HG03196 (cell line): ENCODE measurements around the gene NID2.

Experiments
- ATAC-seq: cut with Tn5 transposase; IDR thresholded peaks from one replicate; pipeline ENCODE4 v1.9.1; 2021; ENCODE audit not compliant: unreplicated experiment

Gene NID2

GRCh38 chr14:52080158-52080800 is 11.4 kb upstream of the NID2 start:
- no peak for ATAC-seq

- ATAC-seq, result no peak
Measured at GRCh38 chr14:52079239-52079959, 10.5 kb upstream of the NID2 start.

- ATAC-seq, result no peak
Measured at GRCh38 chr14:52078721-52079120, 9.9 kb upstream of the NID2 start.

- ATAC-seq, result no peak
Measured at GRCh38 chr14:52078095-52078531, 9.3 kb upstream of the NID2 start.

- ATAC-seq, result no peak
Measured at GRCh38 chr14:52077256-52077979, 8.6 kb upstream of the NID2 start.

- no peak for ATAC-seq
Measured at GRCh38 chr14:52076334-52076733, 7.5 kb upstream of the NID2 start.

- ATAC-seq, result no peak
Measured at GRCh38 chr14:52075371-52075770, 6.5 kb upstream of the NID2 start.

- ATAC-seq, result no peak
Measured at GRCh38 chr14:52073251-52073650, 4.4 kb upstream of the NID2 start.

GRCh38 chr14:52072266-52072780 is 3.5 kb upstream of the NID2 start:
- no peak for ATAC-seq

GRCh38 chr14:52071675-52072074 is 2.8 kb upstream of the NID2 start:
- ATAC-seq, result no peak

GRCh38 chr14:52070051-52070431 is 1.2 kb upstream of the NID2 start:
- ATAC-seq, result no peak

GRCh38 chr14:52069307-52070050 is 620 bp upstream of the NID2 start:
- no peak for ATAC-seq

GRCh38 chr14:52067873-52068614 is 815 bp downstream of the NID2 start:
- ATAC-seq, result no peak

GRCh38 chr14:52064174-52064573 is 4.7 kb downstream of the NID2 start:
- ATAC-seq, result no peak

GRCh38 chr14:52063052-52063462 is 5.8 kb downstream of the NID2 start:
- ATAC-seq, result no peak

GRCh38 chr14:52061890-52062289 is 7.0 kb downstream of the NID2 start:
- ATAC-seq, result no peak

GRCh38 chr14:52061390-52061789 is 7.5 kb downstream of the NID2 start:
- no peak for ATAC-seq

GRCh38 chr14:52060080-52060479 is 8.8 kb downstream of the NID2 start:
- no peak for ATAC-seq

- ATAC-seq, result no peak
Measured at GRCh38 chr14:52059649-52060048, 9.2 kb downstream of the NID2 start.

GRCh38 chr14:52058341-52058740 is 10.5 kb downstream of the NID2 start:
- no peak for ATAC-seq
